Activated CD8-positive, alpha-beta memory T cell treated with anti-CD3 and anti-CD28 coated beads, Interleukin-2, amount 10 ng/mL, durations not matched to agents 7 days and 5 days (primary cell): ENCODE results near the gene IRF2BP2. TPM values are rescaled to one million over a fixed set of nuclear protein-coding genes. Genes with fewer than 3 reads are reported as not detected.

Experiments
- ATAC-seq: fragments of 150-1000 bp; cut with Tn5 transposase; one replicate; pipeline ENCODE4 v1.10.0; 2021; ENCODE audit warnings: moderate library complexity
- CTCF ChIA-PET: fragments of 350-600 bp; sonication (Branson Sonifier 250); formaldehyde crosslinking; loops from one replicate; lab custom pipeline; 2021; ENCODE audit warnings: antibody characterized with exemption; lab: Charles Lee
- DNase-seq: peaks from one replicate; pipeline ENCODE4 v3.0.0-alpha.2; 2020
- H3K27ac Mint-ChIP-seq: one replicate; pipeline ENCODE4 v1.8.0; 2021; ENCODE audit warnings: mild to moderate bottlenecking, mixed read lengths
- H3K27me3 Mint-ChIP-seq: one replicate; pipeline ENCODE4 v1.8.0; 2021; ENCODE audit warnings: mixed read lengths
- H3K36me3 Mint-ChIP-seq: one replicate; pipeline ENCODE4 v1.8.0; 2021; ENCODE audit warnings: mild to moderate bottlenecking, mixed read lengths
- H3K4me1 Mint-ChIP-seq: one replicate; pipeline ENCODE4 v1.8.0; 2021; ENCODE audit warnings: mixed read lengths
- H3K4me3 Mint-ChIP-seq: one replicate; pipeline ENCODE4 v1.8.0; 2021; ENCODE audit warnings: mild to moderate bottlenecking, moderate library complexity, mixed read lengths
- H3K9me3 Mint-ChIP-seq: one replicate; pipeline ENCODE4 v1.8.0; 2022; ENCODE audit warnings: low read depth, mixed read lengths
- total RNA-seq, 2 experiments: library from RNA; stranded (reverse); gene quantifications; one replicate each; pipeline ENCODE4 v1.2.3, GENCODE V29; 2021

The IRF2BP2 gene
- total RNA-seq, 2 experiments from 2014 or later = 81.1 to 103 TPM

DNA sequence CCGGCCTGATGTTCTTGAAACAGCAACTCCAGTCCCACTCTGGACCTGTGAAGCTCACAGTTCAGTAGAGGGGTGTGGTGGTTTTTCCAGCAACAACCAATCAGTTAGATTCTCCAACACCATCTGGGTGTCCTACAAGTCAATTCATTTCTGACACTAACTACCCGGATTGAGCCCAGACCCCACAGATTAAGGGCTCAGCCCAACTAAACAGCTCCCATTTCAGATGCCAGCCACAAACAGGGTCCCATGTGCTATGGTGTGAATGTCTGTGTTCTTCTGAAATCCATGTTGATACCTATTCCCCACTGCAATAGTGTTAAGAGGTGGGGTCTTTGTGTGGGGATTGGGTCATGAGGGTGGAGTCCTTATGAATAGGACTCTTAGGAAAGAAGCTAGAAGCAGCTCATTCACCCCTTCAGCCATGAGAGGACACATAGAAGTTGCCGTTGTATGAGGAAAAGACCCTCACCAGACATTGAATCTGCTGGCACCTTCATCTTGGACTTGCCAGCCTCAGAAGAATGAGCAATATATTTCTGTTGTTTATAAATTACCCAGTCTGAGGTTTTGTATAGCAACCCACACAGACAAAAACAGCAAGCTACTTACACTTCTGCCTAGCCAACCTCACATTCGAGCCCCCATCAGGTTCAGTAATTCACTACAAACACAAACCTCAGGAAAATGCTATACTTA lies 53.6 kb downstream of the IRF2BP2 start:
- Mint-ChIP-seq H3K36me3 (no peaks in the 10 kb centered on the region), H3K9me3 (no peaks in the 10 kb centered on the region), H3K27me3 (no peaks in the 10 kb centered on the region), H3K4me3 (no peak overlapping the region), H3K27ac (no peak overlapping the region), H3K4me1 (no peaks in the 10 kb centered on the region)
- CTCF ChIA-PET = interaction anchor here (0.9 to 1.0 kb wide), 2 partner anchors 26 to 91 kb away, joined by 3 to 4 read pairs; no protein-coding TSS in a partner anchor
- no peak for DNase-seq
- no peak for ATAC-seq

DNA sequence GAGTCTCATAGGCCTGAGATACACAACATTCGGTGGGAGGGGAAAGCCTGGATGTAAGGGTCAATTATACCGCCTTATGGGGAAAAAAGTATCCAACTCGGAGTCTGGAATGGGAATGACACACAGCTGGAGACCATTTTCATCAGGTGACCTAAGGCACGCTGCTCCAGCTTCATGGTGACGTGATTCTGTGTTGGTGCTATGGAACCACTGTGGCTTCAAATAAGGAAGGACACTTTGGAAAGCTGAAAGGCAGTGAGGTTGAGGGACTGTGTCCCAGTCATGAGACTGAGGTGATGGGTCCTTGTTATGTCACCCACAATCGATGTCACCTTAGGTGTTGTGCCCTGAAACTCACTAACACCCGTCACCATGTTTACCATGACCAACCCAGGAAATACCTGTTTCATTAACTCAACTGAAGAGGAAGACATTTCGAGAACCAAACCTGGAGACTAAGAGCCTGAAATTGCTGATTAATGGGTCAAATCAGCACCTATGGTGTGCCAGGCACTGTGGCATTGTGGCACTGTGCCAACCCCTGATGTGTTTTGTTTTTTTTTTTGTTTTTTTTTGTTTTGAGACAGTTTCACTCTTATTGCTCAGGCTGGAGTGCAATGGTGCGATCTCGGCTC lies 54.5 kb downstream of the IRF2BP2 start:
- Mint-ChIP-seq H3K4me1 (no peaks in the 10 kb centered on the region), H3K36me3 (no peaks in the 10 kb centered on the region), H3K27me3 (no peaks in the 10 kb centered on the region), H3K27ac (no peak overlapping the region), H3K9me3 (no peaks in the 10 kb centered on the region), H3K4me3 (no peak overlapping the region)
- ATAC-seq (no peak), DNase-seq (no peak)
- CTCF ChIA-PET = no interaction called here

DNA sequence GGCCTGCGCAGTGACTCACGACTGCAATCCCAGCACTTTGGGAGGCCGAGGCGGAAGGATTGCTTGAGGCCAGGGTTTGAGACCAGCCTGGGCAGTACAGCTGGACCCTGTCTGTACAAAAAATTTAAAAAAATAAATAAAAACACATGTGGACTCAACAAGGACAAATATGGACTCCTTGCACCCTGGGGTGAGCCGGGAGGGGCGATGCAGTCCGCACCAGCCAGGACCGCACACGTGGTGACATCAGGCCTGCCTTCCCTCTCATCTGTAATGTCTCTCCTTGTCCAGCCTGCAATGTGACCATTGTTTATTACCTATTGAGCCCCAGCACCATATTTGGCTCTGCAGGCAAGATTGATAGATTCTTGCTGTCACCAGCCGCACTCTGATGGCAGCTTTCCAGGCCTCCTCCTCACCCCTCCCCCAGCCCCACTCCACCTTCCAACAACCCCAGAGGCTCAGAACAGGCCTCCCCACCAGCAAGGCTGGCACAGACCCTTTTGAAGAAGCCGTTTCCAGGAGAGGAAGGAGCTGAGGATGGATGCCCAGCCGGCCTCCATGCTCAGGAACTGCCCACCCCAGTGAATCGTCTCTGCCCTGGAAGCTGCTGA lies 55.2 kb downstream of the IRF2BP2 start:
- ATAC-seq (no peak), DNase-seq (no peak)
- no peak overlapping the region for H3K4me3 Mint-ChIP-seq
- H3K27me3 Mint-ChIP-seq = no peaks in the 10 kb centered on the region
- no peaks in the 10 kb centered on the region for H3K9me3 Mint-ChIP-seq
- no peaks in the 10 kb centered on the region for H3K36me3 Mint-ChIP-seq
- H3K4me1 Mint-ChIP-seq = no peaks in the 10 kb centered on the region
- CTCF ChIA-PET = interaction anchor here (1.2 kb wide), 1 partner anchor 550 kb away, joined by 3 read pairs; no protein-coding TSS in a partner anchor
- no peak overlapping the region for H3K27ac Mint-ChIP-seq

Other genes starting within 250 kb of the IRF2BP2 start
- 10 to 100 TPM; 42.4 to 43.0 TPM for gene COA6, start 236.7 kb downstream of the IRF2BP2 start, total RNA-seq
- 10 to 100 TPM; 40.0 to 44.9 TPM for gene TARBP1, start 131.0 kb downstream of the IRF2BP2 start, total RNA-seq